Measurements from ENCODE around the gene TMTC4.

DNA sequence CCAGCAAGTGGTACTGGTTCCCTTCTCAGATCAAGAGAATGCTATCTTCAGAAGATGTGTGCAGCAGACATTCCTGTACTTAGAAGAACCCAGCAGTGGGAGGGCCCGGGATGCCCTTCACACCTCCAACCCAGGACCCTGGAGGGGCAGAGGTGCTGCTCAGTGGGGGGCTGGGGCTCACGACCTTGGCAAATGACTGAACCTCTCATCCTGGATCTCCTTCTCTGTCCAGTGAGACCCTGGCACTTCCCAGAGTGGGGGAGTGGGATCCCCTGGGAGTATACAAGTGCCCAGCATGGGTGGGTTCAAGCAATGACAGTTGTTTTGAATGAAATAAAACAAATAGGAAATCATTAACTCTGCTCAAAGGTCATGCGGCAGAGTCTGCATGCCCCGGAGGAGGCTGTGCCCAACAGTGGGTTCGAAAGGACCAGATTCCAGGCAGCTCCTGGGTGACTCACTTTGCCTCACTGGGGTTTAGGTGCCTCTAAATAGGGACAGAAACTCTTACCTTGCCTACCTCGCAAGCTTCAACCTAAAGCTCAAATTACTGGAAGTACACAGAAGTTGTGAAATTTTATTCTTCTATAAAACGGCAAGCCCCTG lies 112.9 kb downstream of the TMTC4 start:
- TF ChIP-seq POLR2A (IDR thresholded peaks at IDR 0.05; ENCODE audit: low read depth, low read length) = no peak
- no peak for TF ChIP-seq POLR2AphosphoS5 (IDR thresholded peaks at IDR 0.05; ENCODE audit: low read depth, low read length)
- TF ChIP-seq TAF1 (IDR thresholded peaks at IDR 0.05; ENCODE audit: borderline replicate concordance, low read depth, low read length) = no peak

Data from GM12892 (cell line).